ENCODE data around the gene LTBP3. TPM values are rescaled to one million over a fixed set of nuclear protein-coding genes. Genes with fewer than 3 reads are reported as not detected.

The LTBP3 gene
- total and polyA plus RNA-seq, 2 of the 4 experiments (the other 2 are of a cell fraction): 6.6 to 145 TPM

- DNase-seq: no peak
- Histone ChIP-seq H3K18ac (ENCODE audit: low read depth, low read length) (no peak overlapping the region), H4K91ac (ENCODE audit: insufficient read depth, low read depth, low read length) (no peak overlapping the region), H3K4me2 (ENCODE audit: low read depth, low read length) (no peak overlapping the region), H2BK120ac (ENCODE audit: low read depth, low read length) (no peak overlapping the region), H3K9me1 (ENCODE audit: insufficient read depth, low read length) (no peaks in the 10 kb centered on the region; the same call in 1 of the 2 replicates), H4K8ac (ENCODE audit: low read depth in 2 of 2, low read length in 2 of 2) (no peak overlapping the region), H3K27ac (ENCODE audit: insufficient read depth, low read length) (no peak overlapping the region), H3K14ac (replicated peaks; ENCODE audit: low read depth, low read length) (no peak overlapping the region), H3K27me3 (ENCODE audit: control insufficient read depth, insufficient read depth, low read length) (no peaks in the 10 kb centered on the region), H4K20me1 (ENCODE audit: insufficient read depth, low read length) (peaks cover 20% of the 10 kb centered on the region), H2BK20ac (ENCODE audit: low read depth, low read length) (no peak overlapping the region), H2AFZ (replicated peaks; ENCODE audit: low read length, poor library complexity) (no peak overlapping the region), H3K79me1 (ENCODE audit: low read depth in 1 of 2, low read length in 2 of 2) (peaks cover 0 to 14% of the 10 kb centered on the region in 2 experiments; a peak in 3 of 4 replicates), H3K4me1 (ENCODE audit: control insufficient read depth, insufficient read depth, low read length) (peaks cover 5% of the 10 kb centered on the region; the same call in 1 of the 2 replicates), H3K23ac (ENCODE audit: low read depth, low read length) (no peak overlapping the region), H2BK5ac (ENCODE audit: low read depth, low read length, poor library complexity, severe bottlenecking) (no peak overlapping the region), H3K56ac (ENCODE audit: extremely low read depth, insufficient read depth, low read length) (no peak overlapping the region), H2BK15ac (ENCODE audit: low read depth, low read length) (no peak overlapping the region), H2AK5ac (ENCODE audit: low read depth, low read length) (no peak overlapping the region), H3K9ac (ENCODE audit: low read depth, low read length) (no peak overlapping the region), H2AK9ac (replicated peaks; ENCODE audit: low read depth, low read length, poor library complexity) (peak overlapping the region; percentile 94), H4K5ac (ENCODE audit: low read depth, low read length) (no peak overlapping the region), H3K4me3 (ENCODE audit: insufficient read depth, low read depth, low read length) (no peak overlapping the region), H3K4ac (ENCODE audit: low read depth, low read length) (no peak overlapping the region), H3K36me3 (ENCODE audit: control insufficient read depth, insufficient read depth, low read length) (peaks cover 50% of the 10 kb centered on the region), H3K9me3 (ENCODE audit: control insufficient read depth, insufficient read depth, low read length) (no peaks in the 10 kb centered on the region)
- no peak for ATAC-seq (ENCODE audit: low read depth)
- BruUV-seq (replicated peaks): TSS peak; percentile 84
- intact Hi-C loops (cut with micrococcal nuclease) (no loop called here), dilution Hi-C loops (cut with HindIII; ENCODE audit: low sequenced_read_pairs, unreplicated experiment) (no loop called here), in situ Hi-C loops (cut with MboI; ENCODE audit: low sequenced_read_pairs) (no loop called here)
- TF ChIP-seq POLR2A (IDR thresholded peaks at IDR 0.05; ENCODE audit: low read depth, low read length) (0 out of 2 replicates have a peak, but pooled peaks have one; percentile 16), MAZ (IDR thresholded peaks at IDR 0.05; ENCODE audit: borderline replicate concordance, low read depth, low read length) (no peak)
- 75% methylated on average over 61 of the region's 92 CpGs; no CpG with 5 or more reads in 1 of the 2 experiments for WGBS, 2 experiments (ENCODE audit: extremely low coverage in 2 of 2, insufficient read length in 1 of 2)
- ChIA-PET POLR2A (ENCODE audit: unreplicated experiment) (no interaction called here), CTCF (interaction anchor here (2.3 to 2.8 kb wide), 3 partner anchors 31 to 55 kb away, joined by 9 to 15 read pairs (median 9); partner anchors contain the start of genes FAM89B and ZNRD2)
Measured at GRCh38 chr11:65538915-65539743, 19.0 kb downstream of the LTBP3 start.

Data from IMR-90 (cell line).